HG03565 (cell line): ENCODE measurements around the gene ALOX5.

Source experiments
- ATAC-seq: cut with Tn5 transposase; IDR thresholded peaks from one replicate; pipeline ENCODE4 v1.9.1; 2021; ENCODE audit warnings: mild to moderate bottlenecking, moderate library complexity; ENCODE audit not compliant: unreplicated experiment

ALOX5 gene

DNA sequence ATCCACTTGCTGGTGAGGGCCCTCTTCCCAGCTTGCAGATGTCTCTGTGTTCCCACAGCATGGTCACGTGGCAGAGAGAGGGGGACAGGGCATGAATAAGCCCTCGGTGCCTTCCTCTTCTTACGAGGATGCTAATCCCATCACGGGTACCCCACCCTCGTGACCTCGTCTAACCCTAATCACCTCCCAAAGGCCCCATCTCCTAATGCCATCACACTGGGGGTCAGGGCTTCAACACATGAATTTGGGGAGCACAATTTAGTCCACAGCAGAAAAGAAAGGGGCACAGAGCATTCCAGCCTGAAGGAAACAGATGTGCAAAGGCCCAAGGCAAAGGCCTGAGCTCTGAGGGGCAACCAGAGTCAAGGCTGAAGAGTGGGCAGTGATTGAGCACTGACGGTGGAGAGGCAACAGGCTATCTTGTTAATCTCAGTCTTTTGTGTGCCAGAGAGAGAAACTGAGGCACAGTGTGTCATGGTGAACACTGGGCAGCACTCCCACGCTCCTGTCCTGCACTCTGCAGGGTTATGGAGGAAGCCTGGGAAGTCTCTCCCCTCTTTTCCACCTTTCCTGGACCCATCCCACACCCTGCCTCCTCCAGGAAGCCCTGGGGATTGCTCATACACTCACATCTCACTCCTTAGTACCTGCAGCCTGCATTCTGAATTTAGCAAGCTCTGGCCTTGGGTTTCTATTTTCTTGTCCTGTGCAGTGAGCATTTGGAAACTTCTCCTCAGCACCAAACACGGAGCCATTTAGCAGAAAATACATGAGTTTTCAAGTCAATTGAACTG is 49.0 kb downstream of the ALOX5 start:
- no peak for ATAC-seq

DNA sequence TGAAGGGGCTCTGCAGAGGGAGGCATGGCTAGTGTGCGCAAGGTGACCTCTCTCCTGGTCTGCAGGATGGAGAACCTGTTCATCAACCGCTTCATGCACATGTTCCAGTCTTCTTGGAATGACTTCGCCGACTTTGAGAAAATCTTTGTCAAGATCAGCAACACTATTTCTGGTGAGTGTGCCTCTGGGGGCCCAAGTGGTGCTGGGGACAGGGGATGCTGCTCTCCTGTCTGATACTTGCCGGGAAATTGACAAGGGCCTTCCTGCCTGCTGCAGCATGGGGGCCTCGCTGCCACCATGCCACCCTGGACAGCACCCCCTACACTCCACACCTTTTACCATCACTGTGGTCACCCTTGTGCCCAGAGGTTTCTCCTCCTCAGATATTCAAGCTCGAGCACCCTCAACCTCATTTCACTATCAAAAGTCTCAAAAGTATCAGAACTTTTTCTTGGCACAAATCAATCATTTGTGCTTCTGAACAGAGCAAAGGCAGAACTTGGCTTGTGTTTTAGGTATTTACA is 50.0 kb downstream of the ALOX5 start:
- no peak for ATAC-seq

DNA sequence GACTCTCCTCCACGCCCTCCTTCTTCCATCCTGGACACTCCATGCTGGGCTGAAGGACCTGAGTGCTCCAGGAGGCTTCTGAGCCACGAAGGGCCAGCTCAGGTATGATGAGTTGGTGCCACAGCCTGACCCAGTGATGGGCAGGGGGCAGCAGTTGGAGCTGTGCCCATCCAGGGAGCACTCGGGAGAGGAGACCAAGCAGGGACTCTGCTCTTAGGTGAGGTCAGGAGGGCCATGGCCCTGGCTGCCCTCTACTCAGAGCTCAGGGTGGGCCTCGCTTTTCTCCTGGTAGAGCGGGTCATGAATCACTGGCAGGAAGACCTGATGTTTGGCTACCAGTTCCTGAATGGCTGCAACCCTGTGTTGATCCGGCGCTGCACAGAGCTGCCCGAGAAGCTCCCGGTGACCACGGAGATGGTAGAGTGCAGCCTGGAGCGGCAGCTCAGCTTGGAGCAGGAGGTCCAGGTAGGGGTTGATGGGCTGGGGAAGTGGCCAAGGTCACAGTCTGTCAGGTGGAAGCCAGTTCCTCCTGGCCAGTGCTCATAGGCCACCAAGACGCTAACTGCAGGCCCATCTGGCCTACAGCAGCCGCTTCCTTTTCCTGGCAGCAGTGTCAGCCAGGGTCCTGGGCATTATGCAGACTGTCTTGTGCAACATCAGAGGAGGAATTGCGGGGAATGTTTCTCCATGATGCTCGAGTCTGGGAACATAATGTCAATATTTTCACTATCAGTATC is 50.8 kb downstream of the ALOX5 start:
- no peak for ATAC-seq

DNA sequence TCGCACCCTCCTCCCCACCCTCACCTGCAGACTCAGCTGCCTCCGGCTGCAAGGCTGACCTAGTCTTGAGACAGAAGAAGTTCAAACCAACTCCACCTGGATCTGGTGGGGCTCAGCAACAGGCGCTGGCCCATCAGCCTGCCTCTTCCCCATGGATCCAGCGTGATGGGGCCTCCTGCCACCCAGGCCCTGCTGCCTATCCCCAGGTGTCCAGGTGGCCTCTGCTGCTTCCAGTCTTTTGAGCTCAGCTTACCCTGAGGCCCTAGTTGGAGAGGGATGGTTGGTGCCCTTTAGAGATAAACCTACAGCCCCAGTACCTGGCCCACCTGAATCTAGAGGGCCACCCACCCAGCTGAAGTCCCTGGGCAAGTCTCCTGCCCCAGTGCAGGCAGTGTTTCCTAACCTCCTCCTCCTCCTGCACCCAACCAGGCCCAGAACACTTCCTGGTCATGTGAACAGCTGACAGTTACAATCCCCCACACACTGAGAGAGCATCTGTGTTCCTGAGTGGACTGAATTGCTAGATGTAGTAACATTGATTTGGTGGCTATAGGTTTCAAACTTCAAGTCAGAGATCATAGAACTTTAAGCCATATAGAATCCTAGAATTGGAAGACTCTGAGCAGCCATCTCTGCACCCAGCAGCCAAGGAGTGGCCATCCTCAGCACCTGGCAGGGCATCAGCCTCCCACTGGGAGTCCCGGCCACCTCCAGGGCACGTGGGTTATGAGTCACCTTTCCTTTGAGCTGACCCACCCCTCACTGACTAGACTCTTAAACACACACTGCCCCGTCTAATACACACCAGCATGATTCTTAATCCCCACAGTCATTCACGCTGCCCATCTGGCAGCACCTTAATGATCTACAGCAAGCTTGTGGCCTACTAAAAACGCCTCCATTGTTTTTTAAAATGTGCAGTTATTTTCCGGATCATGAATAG is 51.9 kb downstream of the ALOX5 start:
- no peak for ATAC-seq

DNA sequence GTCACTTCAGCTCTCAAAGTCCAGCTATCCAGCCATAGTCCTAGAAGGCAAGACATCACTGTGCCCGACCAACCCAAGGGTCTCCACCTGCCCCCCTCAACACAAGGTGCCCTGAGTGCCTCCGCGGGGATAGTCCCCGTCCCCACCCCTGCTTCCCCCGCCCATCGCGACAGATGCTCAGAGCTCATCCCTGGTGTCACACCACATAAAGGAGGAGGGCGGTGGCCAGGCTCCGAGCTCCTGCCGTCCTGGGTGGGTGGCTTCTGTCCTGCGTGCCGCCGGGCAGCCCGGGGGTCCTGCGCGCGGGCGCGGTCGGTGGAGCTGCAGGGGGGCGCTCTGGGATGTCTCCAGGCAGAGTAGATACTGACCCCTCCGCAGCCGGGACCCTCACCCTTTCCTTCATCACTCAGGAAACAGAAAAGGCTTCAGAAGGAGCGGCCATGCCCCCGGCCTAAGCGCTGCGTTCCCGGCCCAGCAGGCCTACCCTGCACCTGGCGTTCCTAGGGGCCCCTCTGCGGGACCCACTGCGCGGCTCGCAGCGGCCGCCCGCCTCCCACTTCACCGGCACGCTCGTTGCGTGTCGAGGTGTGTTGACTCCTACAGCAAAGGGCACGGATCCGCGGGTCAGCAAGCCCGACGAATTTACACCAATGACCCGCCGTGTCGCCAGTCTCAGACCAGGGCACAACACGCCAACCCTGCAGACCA is 53.4 kb downstream of the ALOX5 start:
- ATAC-seq: no peak

DNA sequence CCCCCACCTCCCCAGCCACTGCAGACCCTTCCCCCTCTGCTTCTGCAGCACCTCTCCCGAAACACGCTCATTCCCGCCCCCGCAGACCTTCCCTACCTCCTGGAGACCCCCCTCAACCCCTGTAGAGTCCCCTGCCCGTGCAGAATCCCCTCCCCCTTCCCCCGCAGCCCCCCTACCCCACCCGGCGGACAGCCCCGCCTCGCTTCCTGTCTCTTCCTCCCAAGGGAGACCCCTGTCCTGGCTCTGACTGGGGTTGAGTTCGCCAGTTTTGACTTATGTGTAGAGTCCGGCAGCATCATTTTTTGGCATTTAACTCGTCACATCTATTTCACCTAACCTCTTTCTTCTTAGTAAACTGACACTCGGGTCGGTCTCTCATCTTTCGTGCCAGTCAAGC is 54.0 kb downstream of the ALOX5 start:
- ATAC-seq: no peak

DNA sequence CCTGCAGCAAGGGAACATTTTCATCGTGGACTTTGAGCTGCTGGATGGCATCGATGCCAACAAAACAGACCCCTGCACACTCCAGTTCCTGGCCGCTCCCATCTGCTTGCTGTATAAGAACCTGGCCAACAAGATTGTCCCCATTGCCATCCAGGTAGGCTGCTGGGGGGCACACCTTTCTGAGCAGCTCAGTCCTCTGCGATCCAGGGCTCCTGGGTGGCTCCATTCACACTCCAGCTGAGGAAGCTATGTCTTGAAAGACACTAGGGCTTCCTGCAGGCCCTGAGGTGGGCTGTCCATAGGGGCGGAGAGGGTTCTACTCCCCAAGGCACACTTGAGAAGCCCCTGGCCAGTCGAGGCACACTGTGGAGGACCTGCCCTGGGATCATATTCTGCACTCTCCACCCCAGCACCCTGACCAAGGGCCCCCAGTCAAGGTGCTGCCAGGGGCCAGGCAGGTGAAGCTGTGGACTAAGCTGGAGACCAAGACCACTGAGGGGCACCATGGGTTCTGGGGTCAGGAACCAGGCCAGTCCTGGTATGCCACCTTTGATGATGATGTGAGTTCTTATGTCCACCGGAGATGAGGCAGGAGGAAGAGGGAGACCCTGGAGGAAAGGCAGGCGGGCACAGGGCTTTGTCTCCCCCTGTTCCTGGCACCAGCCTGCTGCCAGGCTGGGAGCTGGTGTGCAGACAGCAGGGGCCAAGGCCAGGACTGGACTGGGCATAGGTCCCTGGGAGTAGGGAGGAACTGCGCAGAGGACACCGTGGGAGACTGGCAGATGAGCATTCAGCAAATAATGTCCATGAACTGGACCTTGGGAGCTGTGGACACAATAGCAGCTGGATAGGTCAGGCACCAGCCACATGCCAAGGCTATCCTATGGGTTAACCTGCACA is 54.8 kb downstream of the ALOX5 start:
- no peak for ATAC-seq

DNA sequence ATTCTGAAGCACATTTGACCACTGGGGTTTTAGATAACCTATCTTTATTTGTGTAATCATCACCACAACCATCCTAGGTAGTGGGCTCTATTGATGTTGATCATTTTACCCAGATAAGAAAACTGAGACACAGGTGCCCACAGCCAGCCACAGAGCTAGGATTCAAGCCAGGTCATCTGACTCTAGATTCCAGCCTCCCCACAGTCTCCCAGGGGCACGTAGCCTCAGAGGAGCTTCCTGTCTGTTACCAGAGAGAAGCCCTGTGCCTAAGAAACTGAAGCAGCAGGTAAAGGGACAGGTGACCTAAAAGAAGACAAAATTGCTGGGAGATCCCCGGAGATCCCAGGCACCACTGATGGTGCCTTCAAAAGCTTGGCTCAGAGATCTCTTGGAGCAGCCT is 55.8 kb downstream of the ALOX5 start:
- no peak for ATAC-seq

DNA sequence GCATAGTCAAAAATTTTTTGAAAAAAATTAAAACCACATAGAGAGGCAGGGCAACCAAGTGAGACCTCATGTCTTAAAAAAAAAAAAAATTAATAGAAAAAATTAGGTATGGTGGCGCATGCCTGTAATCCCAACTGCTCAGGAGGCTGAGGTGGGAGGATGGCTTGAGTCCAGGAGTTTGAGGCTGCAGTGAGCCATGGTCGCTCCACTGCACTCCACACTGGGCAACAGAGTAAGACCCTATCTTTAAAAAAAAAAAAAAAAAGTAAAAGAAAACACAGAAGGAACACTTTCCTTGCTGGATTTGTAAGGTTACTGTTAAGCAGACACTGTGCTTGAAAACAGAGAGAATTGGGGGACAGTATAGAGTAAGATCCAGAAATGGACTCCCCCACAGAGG is 58.1 kb downstream of the ALOX5 start:
- ATAC-seq: no peak

DNA sequence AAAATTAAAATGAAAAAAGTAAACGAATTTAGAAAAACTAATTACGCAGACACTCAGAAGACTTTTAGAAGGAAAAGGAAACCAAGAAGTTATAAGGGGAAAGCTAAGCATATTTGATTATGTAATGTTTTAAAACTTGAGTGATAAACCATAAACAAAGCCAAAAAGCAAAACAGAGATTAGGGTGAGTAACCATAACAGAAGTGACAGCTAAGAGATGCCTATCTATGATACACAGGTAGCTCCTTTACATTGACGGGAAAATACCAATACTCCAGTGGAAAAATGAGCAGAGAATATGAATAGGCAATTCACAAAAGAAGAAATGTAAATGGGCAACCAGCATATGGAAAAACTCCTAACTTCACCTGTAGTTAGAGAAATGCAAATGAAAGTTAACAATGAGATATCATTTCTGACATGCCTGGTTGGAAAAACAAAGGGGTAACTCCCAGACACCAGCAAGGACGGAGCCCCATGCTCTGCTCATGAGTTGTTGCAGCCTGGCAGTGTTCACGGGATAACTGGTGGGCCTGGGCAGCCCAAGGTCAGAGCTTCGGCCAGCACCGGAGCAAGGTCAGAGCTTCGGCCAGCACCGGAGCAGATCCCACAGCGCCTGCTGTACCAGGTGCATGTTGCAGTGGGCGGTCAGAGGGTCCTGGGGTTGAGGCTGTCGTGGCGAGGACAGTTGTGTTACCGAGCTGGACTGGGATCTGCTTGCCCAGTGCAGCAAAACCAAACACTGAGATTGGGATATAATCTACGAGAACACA is 58.9 kb downstream of the ALOX5 start:
- no peak for ATAC-seq

DNA sequence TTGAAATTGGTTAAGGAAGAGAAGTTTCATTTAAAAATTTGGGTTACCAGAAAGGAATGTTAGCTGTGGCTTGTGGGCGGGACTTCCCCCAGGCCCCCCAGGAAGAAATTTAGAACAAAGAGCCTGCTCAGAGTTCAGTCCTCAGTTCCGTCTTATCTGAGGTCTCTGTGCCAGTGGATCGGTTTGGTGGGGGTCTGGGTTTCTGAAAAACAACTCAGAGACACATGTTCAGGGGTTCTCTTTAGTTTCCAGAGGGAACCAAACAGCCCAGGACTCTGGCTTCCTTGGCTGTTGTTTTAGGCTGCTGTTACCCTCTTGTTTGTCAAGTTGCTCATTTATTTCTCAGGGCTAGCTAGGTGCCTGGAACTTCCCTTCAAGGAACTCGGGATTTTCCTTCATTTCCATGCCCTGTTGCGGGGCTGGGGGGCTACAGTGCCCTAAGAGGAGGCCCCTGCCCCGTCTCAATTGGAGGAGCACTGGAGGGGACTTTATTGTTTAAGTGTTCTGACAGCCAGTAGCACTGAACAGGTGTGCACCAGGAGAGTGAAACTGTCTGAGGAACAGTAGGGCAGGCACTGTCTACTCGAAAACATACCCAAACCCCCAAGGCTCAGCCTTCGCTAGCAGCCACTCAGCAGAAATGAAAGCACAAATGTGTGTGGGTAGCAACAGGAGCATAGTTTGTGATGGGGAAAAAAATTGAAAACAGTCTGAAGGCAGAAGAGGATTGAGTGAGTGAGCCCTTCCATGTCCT is 59.9 kb downstream of the ALOX5 start:
- ATAC-seq: peak; percentile 81

DNA sequence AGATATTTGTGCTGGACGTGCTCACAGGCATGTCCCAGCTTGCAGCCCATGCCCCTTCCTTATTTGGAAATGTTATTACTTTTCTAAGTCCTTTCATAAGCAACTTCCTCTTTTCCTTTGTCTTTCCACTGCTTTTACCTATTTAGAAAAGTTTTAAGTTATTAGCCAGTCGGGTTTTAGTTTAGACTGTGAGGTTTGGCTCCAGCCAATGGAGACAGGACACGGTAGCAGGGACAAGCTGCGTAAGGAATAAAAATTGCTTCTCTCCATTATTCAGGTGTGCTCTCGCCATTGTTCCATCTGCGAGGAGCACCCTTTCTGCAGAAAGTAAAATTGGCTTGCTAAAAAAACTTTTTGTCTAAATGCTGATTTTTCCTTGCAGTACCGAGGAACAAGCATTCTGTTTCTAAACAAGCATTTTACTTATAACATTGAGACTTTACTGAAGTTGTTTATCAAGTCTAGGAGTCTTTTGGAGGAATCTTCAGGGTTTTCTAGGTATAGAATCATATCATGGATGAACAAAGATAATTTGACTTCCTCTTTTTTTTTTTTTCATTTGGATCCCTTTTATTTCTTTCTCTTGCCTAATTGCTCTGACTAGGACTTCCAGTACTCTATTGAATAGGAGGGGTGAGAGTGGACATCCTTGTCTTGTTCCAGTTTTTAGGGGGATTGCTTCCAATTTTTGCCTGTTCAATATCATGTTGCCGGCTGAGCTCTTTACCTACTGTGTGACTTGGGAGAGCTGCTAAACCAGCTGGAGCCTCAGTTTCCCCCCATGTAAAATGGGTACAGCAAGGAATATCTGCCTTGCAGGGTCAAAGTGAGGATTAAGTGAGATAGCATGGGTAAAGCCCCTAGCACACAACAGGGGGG is 63.8 kb downstream of the ALOX5 start:
- ATAC-seq: no peak

DNA sequence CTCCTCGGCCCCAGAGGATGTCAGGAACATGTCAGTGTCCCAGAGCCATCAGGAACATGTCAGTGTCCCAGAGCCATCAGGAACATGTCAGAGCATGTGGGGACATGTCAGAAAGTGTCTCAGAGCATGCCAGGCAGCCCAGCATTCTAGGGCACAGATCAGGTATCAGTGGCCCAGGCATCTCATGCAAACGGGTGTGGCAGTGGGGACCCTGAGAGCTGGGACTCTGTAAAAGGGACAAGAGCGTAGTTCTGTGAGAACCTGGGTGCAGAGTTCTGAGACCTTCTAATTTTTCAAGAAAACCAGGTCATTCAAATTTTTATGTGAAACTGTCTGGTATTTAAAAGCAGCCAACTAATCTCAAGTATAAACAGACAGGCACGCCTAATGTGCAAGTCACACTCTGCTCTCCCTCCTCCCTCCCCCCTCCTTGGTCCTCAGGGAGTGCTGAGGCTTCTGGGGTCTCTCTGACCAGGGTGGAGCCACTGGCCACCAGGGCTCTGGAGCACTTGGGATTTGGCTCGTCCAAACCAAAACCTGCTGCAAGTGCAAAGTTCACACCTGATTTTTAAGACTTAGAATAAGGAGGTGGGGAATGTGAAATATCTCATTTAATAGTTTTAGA is 64.6 kb downstream of the ALOX5 start:
- no peak for ATAC-seq

DNA sequence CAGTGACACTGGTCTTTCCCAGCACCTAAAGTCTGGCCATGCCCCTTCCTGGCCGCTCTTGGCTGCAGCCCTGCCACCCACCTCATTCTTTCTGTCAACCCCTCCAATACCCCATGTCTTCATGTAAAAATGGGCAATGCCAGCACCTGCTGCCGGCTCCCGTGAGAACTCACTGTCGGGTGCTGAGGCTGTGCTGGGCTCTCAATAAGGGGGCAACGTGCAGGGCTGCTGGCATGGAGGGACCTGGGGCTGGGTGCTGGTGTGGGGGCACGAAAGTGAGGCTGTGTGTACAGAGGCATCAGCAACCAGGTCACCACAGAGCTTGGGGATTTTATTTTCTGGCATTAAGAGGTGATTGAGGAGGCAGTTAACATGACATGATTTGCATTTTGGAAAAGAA is 65.3 kb downstream of the ALOX5 start:
- ATAC-seq: no peak

DNA sequence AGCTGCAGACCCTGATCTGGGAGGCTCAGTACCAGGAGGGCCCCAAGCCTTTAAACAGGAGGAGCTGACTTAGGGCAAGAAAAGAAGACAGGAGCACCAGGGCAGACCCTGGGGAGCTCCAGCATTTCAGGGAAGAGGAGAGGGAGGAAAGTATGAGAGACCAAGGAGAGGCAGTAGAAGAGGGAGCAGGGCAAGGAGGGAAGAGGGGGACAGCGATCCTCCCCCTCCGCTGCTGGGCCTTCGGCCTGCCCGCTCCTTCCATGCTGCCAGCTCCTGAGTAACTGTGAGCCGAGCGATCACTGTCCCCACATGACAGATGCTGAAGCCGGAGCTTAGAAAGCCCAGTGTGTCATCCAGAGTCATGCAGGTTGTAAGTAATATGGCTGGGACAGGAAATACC is 65.9 kb downstream of the ALOX5 start:
- no peak for ATAC-seq

DNA sequence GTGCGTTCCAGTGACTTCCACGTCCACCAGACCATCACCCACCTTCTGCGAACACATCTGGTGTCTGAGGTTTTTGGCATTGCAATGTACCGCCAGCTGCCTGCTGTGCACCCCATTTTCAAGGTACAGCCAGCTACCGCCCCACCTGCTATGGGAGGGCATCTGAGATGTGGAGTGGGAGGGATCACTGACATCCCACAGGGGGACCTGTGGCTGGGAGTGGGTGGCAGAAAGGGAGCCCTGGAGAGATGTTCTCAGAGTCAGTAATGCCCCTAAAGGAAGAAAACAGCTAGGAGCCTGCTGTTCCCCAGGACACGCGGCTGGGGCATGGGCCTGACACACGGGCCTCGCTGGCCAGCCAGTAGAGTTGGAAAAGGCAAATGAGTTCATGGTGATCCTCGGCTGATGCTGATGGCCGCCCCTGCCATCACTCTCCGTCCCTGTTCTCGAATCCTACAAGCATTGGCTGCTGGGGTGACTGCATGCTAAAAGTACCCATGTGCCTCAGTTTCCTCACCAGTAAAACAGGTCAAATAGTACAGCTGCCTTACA is 66.6 kb downstream of the ALOX5 start:
- no peak for ATAC-seq
